ENCODE data around the gene PROSER3. TPM values are rescaled to one million over a fixed set of nuclear protein-coding genes. Genes with fewer than 3 reads are reported as not detected.

PROSER3 gene
- total RNA-seq, 4 donors from 2014 or later, result 3.7 to 9.7 (median 8.6) TPM

DNA sequence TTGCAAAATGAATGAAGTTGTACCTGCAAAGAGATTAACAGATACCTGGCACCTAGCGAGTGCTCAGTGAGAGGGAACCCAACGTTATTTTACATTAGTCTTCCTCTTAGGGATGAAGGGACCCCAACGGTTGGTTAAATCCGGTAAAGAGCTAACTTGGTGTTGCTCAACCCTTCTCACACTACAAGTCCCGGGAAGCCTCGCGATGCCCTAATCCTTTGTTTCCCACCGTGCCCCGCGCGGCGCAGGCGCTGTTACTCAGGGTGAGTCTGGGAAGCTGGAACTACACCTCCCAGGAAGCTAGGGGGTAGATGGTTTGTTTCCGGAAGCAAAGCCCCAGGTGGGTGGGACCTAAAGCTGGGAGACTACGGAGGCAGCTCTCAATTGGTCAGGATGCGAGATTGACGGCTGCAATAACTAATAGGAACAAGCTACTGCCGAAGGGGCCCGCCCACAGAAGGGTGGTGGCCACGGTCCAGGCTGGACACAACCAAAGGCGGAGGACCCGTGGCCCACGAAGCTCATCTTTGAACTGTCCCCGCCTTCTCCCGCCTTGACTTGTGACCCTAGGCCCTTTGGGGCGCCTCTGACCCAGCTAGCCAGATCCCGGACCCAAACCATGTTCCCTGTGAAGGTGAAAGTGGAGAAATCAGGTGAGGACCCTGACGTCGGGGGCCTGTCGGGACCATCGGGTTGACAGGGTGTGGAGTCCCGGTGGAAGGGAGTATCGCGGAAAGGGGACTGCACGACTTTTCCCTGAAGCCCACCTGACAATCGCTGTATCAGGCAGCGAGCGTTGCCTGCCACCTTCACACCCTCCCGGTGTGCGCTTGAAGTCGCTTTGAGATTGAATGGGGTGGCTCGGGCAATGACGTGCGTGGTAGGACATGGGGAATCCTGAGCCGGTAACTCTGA lies 9.6 kb upstream of the PROSER3 start, which contains the start of gene LIN37:
Gene LIN37 (plus strand): TSS at position 471 of the 915 bp plus-strand sequence. CDS start 149 bp downstream, at position 620.
- H3K4me3 ChIP-seq, result peak within 1 kb of the TSS; percentile 65 to 80 (median 72)
- H3K36me3 ChIP-seq, result peaks cover 8 to 27% (median 10%) of the 10 kb centered on the region in 3 donors
- H3K27ac ChIP-seq, result peak within 1 kb of the TSS; percentile 81 to 89 (median 85)
- H3K4me1 ChIP-seq, result peaks cover 20 to 55% (median 39%) of the 10 kb centered on the region in 3 donors
- H3K9me3 ChIP-seq, result no peaks in the 10 kb centered on the region
- WGBS, 2 donors, result 1% methylated on average over 23 to 35 of the region's 45 CpGs
- H3K27me3 ChIP-seq, result no peaks in the 10 kb centered on the region
- TF ChIP-seq POLR2A (IDR thresholded peaks at IDR 0.05), result peak in 3 of 4 donors; percentile 72 to 85 (median 73)
- TF ChIP-seq, protein P1, sequence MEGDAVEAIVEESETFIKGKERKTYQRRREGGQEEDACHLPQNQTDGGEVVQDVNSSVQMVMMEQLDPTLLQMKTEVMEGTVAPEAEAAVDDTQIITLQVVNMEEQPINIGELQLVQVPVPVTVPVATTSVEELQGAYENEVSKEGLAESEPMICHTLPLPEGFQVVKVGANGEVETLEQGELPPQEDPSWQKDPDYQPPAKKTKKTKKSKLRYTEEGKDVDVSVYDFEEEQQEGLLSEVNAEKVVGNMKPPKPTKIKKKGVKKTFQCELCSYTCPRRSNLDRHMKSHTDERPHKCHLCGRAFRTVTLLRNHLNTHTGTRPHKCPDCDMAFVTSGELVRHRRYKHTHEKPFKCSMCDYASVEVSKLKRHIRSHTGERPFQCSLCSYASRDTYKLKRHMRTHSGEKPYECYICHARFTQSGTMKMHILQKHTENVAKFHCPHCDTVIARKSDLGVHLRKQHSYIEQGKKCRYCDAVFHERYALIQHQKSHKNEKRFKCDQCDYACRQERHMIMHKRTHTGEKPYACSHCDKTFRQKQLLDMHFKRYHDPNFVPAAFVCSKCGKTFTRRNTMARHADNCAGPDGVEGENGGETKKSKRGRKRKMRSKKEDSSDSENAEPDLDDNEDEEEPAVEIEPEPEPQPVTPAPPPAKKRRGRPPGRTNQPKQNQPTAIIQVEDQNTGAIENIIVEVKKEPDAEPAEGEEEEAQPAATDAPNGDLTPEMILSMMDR (IDR thresholded peaks at IDR 0.05), result peak in 4 of 6 experiments; percentile 19 to 54 (median 46)
- peak; percentile 98 for DNase-seq
- intact Hi-C loops (cut with DNase I), result no loop called here

DNA sequence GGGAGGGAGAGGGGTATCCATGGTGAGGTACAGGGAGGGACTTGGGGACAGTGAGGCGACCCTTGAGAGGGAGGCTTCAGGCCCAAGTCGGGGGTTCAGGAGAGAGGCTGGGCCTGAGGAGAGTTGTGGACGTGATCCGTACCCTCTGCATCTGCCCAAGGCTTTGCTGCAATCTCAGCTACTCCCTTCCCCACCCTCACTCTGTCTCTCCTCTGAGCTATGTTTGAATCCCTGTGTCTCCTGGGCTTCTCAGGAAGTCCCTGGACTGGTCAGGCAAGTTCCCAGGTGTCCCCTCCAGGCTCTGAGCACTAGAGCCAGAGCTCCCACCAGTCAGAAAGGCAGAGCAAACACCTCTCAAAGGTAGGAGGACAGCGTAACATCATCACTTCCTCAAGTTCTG lies 7.8 kb upstream of the PROSER3 start:
- no peaks in the 10 kb centered on the region for H3K27me3 ChIP-seq
- intact Hi-C loops (cut with DNase I), result no loop called here
- WGBS, 2 donors, result 88 to 98% methylated on average over 4 to 5 of the region's 5 CpGs
- no peaks in the 10 kb centered on the region for H3K9me3 ChIP-seq
- TF ChIP-seq, protein P1 (IDR thresholded peaks at IDR 0.05), result no peak
- no peak for TF ChIP-seq POLR2A (IDR thresholded peaks at IDR 0.05)
- H3K4me1 ChIP-seq, result peaks cover 15 to 53% (median 36%) of the 10 kb centered on the region in 3 donors
- H3K4me3 ChIP-seq, result no peak overlapping the region
- H3K27ac ChIP-seq, result peak overlapping the region in 1 of 4 donors; percentile 17
- no peak for DNase-seq
- peaks cover 8 to 42% (median 21%) of the 10 kb centered on the region in 3 donors for H3K36me3 ChIP-seq

DNA sequence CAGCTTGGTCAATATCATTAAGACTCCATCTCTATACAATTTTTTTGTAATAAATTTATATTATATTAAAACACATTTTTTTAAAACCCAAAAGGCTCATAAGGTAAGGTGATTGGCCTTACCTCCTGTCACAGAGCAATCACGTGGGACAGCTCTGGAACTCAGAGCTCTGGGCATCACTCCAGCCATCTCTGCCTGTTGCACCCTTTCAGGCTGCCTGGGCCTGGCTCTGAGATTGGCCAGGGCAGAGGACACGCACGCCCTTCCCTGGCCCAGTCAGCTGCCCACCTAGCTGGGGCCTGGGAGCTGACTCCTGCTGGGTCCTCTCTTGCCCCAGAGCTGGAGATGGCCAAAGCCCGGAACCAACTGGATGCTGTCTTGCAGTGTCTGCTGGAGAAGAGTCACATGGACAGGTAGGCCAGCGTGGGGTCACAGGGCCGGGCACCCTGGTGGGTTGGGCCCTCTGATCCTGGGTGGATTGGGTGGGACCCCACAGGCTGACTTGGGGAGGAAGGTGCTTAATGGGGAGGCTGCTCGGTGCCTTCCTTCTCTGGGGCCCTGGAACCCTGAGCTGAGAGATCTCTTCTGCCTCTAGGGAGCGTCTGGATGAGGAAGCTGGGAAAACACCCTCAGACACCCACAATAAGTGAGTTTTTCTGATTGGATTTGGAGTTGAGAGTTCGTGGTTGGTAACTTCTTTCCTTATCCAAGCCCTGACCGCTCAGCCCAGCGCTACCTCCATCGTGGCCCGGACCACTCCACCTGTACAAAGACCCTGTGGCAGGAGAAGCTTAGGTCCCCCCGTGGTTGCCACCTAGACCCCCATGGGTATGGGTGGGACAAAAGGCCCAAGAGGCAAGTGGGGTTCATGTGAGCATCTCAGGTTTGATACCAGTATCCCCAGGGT lies 5.9 kb upstream of the PROSER3 start:
- DNase-seq, result no peak
- 86 to 90% methylated on average over 8 to 9 of the region's 14 CpGs for WGBS, 2 donors
- Histone ChIP-seq H3K36me3 (peaks cover 8 to 36% (median 21%) of the 10 kb centered on the region in 3 donors), H3K4me1 (peaks cover 34 to 57% (median 40%) of the 10 kb centered on the region in 3 donors), H3K9me3 (no peaks in the 10 kb centered on the region), H3K27ac (no peak overlapping the region), H3K4me3 (no peak overlapping the region), H3K27me3 (no peaks in the 10 kb centered on the region)
- TF ChIP-seq, protein P1 (IDR thresholded peaks at IDR 0.05), result no peak
- TF ChIP-seq POLR2A (IDR thresholded peaks at IDR 0.05), result no peak
- intact Hi-C loops (cut with DNase I), result no loop called here

DNA sequence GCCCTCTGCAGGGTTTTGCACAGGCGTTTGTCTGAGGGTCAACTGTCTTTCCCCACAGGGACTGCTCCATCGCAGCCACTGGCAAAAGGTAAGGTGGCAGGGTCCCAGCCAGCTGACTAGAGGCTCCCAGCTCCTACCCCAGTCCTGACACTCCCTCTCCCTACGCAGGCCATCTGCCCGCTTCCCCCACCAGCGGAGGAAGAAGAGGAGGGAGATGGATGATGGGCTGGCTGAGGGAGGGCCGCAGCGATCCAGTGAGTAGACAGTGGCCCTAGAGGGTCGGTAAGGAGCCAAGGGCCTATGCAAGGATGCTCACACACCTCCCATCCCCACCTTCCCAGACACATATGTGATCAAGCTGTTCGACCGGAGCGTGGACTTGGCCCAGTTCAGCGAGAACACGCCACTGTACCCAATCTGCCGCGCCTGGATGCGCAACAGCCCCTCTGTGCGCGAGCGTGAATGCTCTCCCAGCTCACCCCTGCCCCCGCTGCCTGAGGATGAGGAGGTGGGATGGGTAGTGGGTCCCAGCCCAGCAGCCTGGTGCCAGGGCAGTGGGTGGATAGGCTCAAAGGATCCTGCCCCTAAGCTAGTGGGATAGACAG lies 5.1 kb upstream of the PROSER3 start:
- Histone ChIP-seq H3K27me3 (no peaks in the 10 kb centered on the region), H3K36me3 (peaks cover 8 to 36% (median 21%) of the 10 kb centered on the region in 3 donors), H3K27ac (no peak overlapping the region), H3K4me3 (no peak overlapping the region), H3K9me3 (no peaks in the 10 kb centered on the region), H3K4me1 (peaks cover 34 to 56% (median 43%) of the 10 kb centered on the region in 3 donors)
- intact Hi-C loops (cut with DNase I), result no loop called here
- DNase-seq, result no peak
- 92 to 93% methylated on average over 7 to 12 of the region's 20 CpGs for WGBS, 2 donors
- TF ChIP-seq, protein P1 (IDR thresholded peaks at IDR 0.05), result no peak
- TF ChIP-seq POLR2A (IDR thresholded peaks at IDR 0.05), result no peak
